ENCODE data around the gene CFAP61.

DNA sequence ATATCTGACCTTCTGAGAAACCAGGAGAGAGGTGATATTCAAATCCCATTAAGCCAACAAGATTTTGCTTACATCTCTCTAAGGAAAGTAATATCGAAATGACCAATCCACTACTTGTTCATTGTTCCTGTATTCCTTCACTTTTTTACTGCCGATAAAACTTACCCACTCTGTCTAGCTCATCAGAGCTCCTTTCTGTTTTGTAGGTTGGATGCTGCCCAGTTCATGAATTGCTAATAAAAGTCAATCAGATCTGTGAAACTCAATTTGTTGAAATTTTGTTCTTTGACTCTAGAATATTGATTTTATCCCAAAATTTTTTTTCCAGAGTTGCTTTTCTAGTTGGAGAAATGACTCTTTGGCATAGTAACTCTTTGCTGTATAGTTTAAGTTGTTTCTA, 166.7 kb downstream of the CFAP61 start:
- TF ChIP-seq EZH2 (IDR thresholded peaks at IDR 0.05; ENCODE audit: low read length, unreplicated experiment) (no peak), EZH2phosphoT487 (IDR thresholded peaks at IDR 0.05; ENCODE audit: borderline replicate concordance, low read length) (no peak)
- TF ChIP-seq, protein P1, sequence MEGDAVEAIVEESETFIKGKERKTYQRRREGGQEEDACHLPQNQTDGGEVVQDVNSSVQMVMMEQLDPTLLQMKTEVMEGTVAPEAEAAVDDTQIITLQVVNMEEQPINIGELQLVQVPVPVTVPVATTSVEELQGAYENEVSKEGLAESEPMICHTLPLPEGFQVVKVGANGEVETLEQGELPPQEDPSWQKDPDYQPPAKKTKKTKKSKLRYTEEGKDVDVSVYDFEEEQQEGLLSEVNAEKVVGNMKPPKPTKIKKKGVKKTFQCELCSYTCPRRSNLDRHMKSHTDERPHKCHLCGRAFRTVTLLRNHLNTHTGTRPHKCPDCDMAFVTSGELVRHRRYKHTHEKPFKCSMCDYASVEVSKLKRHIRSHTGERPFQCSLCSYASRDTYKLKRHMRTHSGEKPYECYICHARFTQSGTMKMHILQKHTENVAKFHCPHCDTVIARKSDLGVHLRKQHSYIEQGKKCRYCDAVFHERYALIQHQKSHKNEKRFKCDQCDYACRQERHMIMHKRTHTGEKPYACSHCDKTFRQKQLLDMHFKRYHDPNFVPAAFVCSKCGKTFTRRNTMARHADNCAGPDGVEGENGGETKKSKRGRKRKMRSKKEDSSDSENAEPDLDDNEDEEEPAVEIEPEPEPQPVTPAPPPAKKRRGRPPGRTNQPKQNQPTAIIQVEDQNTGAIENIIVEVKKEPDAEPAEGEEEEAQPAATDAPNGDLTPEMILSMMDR (conservative IDR thresholded peaks at IDR 0.05; ENCODE audit: low read depth, low read length), result no peak
